GM12878 (cell line): ENCODE data around the gene NF1. TPM values are rescaled to one million over a fixed set of nuclear protein-coding genes. Genes with fewer than 3 reads are reported as not detected.

Source experiments
- ATAC-seq: fragments of 200-7000 bp; cut with Tn5 transposase; 3 replicates; pipeline ENCODE4 v1.9.1; 2020; ENCODE audit warnings: mild to moderate bottlenecking, moderate library complexity
- BruUV-seq: library from RNA; stranded (reverse); fragments of 400-500 nt; replicated peaks from 2 replicates; lab custom pipeline; 2021; lab: Mats Ljungman, UMichigan
- CTCF ChIA-PET: fragments of 300-600 bp; sonication (Branson Sonifier 250); formaldehyde crosslinking; extraction: SDS; loops from one replicate; lab custom pipeline; 2021; ENCODE audit warnings: inconsistent platforms; lab: Yijun Ruan, JAX
- POLR2A ChIA-PET: fragments of 350-600 bp; formaldehyde crosslinking; extraction: SDS; loops from one replicate; lab custom pipeline; 2021; ENCODE audit warnings: inconsistent platforms; lab: Charles Lee
- RAD21 ChIA-PET: fragments of 300-600 bp; sonication (Branson Sonifier 250); formaldehyde crosslinking; loops from one replicate; lab custom pipeline; 2023; ENCODE audit warnings: antibody characterized with exemption; ENCODE audit not compliant: unreplicated experiment; lab: Charles Lee
- SMC1A ChIA-PET: fragments of 300-600 bp; sonication (Branson Sonifier 250); formaldehyde crosslinking; loops from one replicate; lab custom pipeline; 2023; ENCODE audit not compliant: unreplicated experiment, uncharacterized antibody; lab: Charles Lee
- DNase-seq: peaks from one replicate; pipeline ENCODE4 v3.0.0-alpha.2; 2011; ENCODE audit warnings: low read depth, low spot score
- FAIRE-seq: peaks from 3 replicates; lab custom pipeline; 2011; peaks lifted over from hg19 to GRCh38; lab: Jason Lieb, UNC
- H2AFZ ChIP-seq: 2 replicates; pipeline ENCODE4 v1.6.0; 2011; ENCODE audit warnings: low read depth, low read length, control low read depth; ENCODE audit not compliant: control insufficient read depth
- H3K27ac ChIP-seq: 2 replicates; pipeline ENCODE4 v1.5.1; 2011; ENCODE audit warnings: control low read depth; ENCODE audit not compliant: control insufficient read depth, insufficient read depth
- H3K27me3 ChIP-seq, 2 experiments: replicated peaks in 1 of 2; 2 replicates each; pipeline versions ENCODE4 v1.6.0 to v1.6.1; 2011; ENCODE audit warnings: low read length in 1 of 2; ENCODE audit not compliant: control insufficient read depth in 2 of 2, insufficient read depth in 2 of 2
- H3K36me3 ChIP-seq, 2 experiments: 2 replicates each; pipeline ENCODE4 v1.5.1; 2011; ENCODE audit warnings: low read length in 1 of 2; ENCODE audit not compliant: control insufficient read depth in 2 of 2, insufficient read depth in 2 of 2
- H3K4me1 ChIP-seq: 2 replicates; pipeline ENCODE4 v1.6.1; 2011; ENCODE audit warnings: mild to moderate bottlenecking, low read length, moderate library complexity, mixed read lengths; ENCODE audit not compliant: control insufficient read depth, insufficient read depth
- H3K4me2 ChIP-seq: 2 replicates; pipeline ENCODE4 v1.6.0; 2011; ENCODE audit warnings: control low read depth; ENCODE audit not compliant: control insufficient read depth, insufficient read depth
- H3K4me3 ChIP-seq: fragments of 200-600 bp; sonication (generic); 2 replicates; pipeline ENCODE4 v1.5.1; 2016
- H3K79me2 ChIP-seq: 2 replicates; pipeline ENCODE4 v1.6.0; 2011; ENCODE audit warnings: low read length; ENCODE audit not compliant: control insufficient read depth, insufficient read depth
- H3K9ac ChIP-seq: 2 replicates; pipeline ENCODE4 v1.8.0; 2011; ENCODE audit warnings: low read length, control low read depth, mixed read lengths; ENCODE audit not compliant: control insufficient read depth, insufficient read depth
- H3K9me3 ChIP-seq: replicated peaks from 3 replicates; pipeline ENCODE4 v1.5.1; 2011; ENCODE audit warnings: mild to moderate bottlenecking, low read length; ENCODE audit not compliant: control insufficient read depth, insufficient read depth
- H4K20me1 ChIP-seq: 2 replicates; pipeline ENCODE4 v1.6.0; 2011; ENCODE audit not compliant: control insufficient read depth, insufficient read depth
- ASH2L ChIP-seq: fragments of 300-600, 200-600 bp; sonication (generic); IDR thresholded peaks from 2 replicates; pipeline ENCODE4 v1.6.1; 2017; ENCODE audit warnings: low read depth, mild to moderate bottlenecking, borderline replicate concordance
- BRCA1 ChIP-seq: IDR thresholded peaks from 2 replicates; pipeline ENCODE4 v1.6.1; 2011; ENCODE audit warnings: low read depth, low read length, improper control_type of control experiment
- CBX3 ChIP-seq: fragments of 200-600 bp; sonication (generic); IDR thresholded peaks from 2 replicates; pipeline ENCODE4 v1.6.1; 2016; ENCODE audit warnings: low read depth, borderline replicate concordance
- ESRRA ChIP-seq: IDR thresholded peaks from 2 replicates; pipeline ENCODE4 v1.6.1; 2012; ENCODE audit warnings: mild to moderate bottlenecking, low read length, improper control_type of control experiment
- FOXK2 ChIP-seq: fragments of 450-650 bp; IDR thresholded peaks from 2 replicates; pipeline ENCODE4 v1.6.1; 2017; ENCODE audit warnings: mild to moderate bottlenecking, moderate library complexity
- HDGF ChIP-seq: fragments of 450-650 bp; IDR thresholded peaks from 2 replicates; pipeline ENCODE4 v1.6.1; 2016; ENCODE audit warnings: antibody characterized with exemption
- KAT2A ChIP-seq: conservative IDR thresholded peaks from 2 replicates; pipeline ENCODE4 v1.6.1; 2011; ENCODE audit warnings: low read depth, low read length; ENCODE audit not compliant: control insufficient read depth
- MEF2B ChIP-seq: fragments of 450-650 bp; IDR thresholded peaks from 2 replicates; pipeline ENCODE4 v1.6.1; 2018; ENCODE audit warnings: mild to moderate bottlenecking, moderate library complexity; ENCODE audit not compliant: partially characterized antibody, poor library complexity, severe bottlenecking
- NR2C1 ChIP-seq: fragments of 450-650 bp; IDR thresholded peaks from 2 replicates; pipeline ENCODE4 v1.6.1; 2017; ENCODE audit warnings: antibody characterized with exemption, mild to moderate bottlenecking, moderate library complexity
- RUNX3 ChIP-seq: IDR thresholded peaks from 2 replicates; pipeline ENCODE4 v1.6.1; 2012; ENCODE audit warnings: low read length, inconsistent platforms
- SIX5 ChIP-seq: IDR thresholded peaks from 2 replicates; pipeline ENCODE4 v1.6.1; 2011; ENCODE audit warnings: mild to moderate bottlenecking, low read depth, low read length, moderate library complexity; ENCODE audit not compliant: severe bottlenecking
- SP1 ChIP-seq: IDR thresholded peaks from one replicate; pipeline ENCODE4 v1.6.1; 2011; ENCODE audit warnings: low read depth, low read length
- SREBF2 ChIP-seq: IDR thresholded peaks from 2 replicates; pipeline ENCODE4 v1.6.1; 2012; ENCODE audit warnings: mild to moderate bottlenecking, low read length
- ZBED1 ChIP-seq: IDR thresholded peaks from 2 replicates; pipeline ENCODE4 v1.6.1; 2016; ENCODE audit warnings: borderline replicate concordance
- WGBS: methylation state at CpG from one replicate; pipeline ENCODE4 v1.1.6; 2016; ENCODE audit warnings: low lambda C conversion rate; ENCODE audit not compliant: insufficient replicate concordance, insufficient coverage; ENCODE audit errors: missing lambda C conversion rate; 5-methylcytosine and 5-hydroxymethylcytosine counted together
- in situ Hi-C: fragments of 300-500 bp; cut with MboI; formaldehyde crosslinking; loops from 9 replicates; pipeline ENCODE4 v1.14.3; 2018; ENCODE audit warnings: mixed read lengths
- intact Hi-C: fragments of 100-400 bp; cut with micrococcal nuclease; formaldehyde crosslinking; loops from one replicate; pipeline ENCODE4 v1.14.2; 2022; ENCODE audit not compliant: unreplicated experiment
- polyA plus RNA-seq, 11 experiments: library from polyadenylated mRNA; depleted of rRNA in 4 of 11; unstranded in 6 of 11; stranded (reverse) in 5 of 11; fragments of >200 nt; fragmentation: Nextera tagmentation in 4 of 11; fragmentation: Illumina TruSeq in 1 of 11; extraction: Ambion mirVana in 4 of 11; extraction: Trizol in 1 of 11; gene quantifications; 1 replicate in 1 of 11; 2 replicates in 10 of 11; pipeline versions ENCODE4 v1.2.1 to v1.2.3, GENCODE V29; 2011 to 2016; ENCODE audit warnings: inconsistent platforms in 2 of 11, missing spikeins in 2 of 11, low read depth in 1 of 11
- total RNA-seq, 4 experiments: library from RNA; depleted of rRNA in 3 of 4; stranded (reverse); fragments of >200 nt in 3 of 4; fragmentation: Illumina TruSeq in 1 of 4; extraction: Trizol in 1 of 4; gene quantifications; 2 replicates each; pipeline versions ENCODE4 v1.2.1 to v1.2.3, GENCODE V29; 2013 to 2021
- TF ChIP-seq, protein P1 (sequence below), 3 experiments: IDR thresholded peaks in 2 of 3; conservative IDR thresholded peaks in 1 of 3; 2 replicates each; pipeline ENCODE4 v1.5.1; 2011; ENCODE audit warnings: low read depth in 3 of 3, low read length in 3 of 3, mild to moderate bottlenecking in 3 of 3, control low read depth in 2 of 3, moderate library complexity in 2 of 3, inconsistent platforms in 1 of 3, mixed read lengths in 1 of 3; ENCODE audit not compliant: control insufficient read depth in 2 of 3, insufficient read depth in 1 of 3; ENCODE audit errors: extremely low read depth in 1 of 3
- TF ChIP-seq, protein P2 (sequence below): fragments of 450-650 bp; IDR thresholded peaks from 2 replicates; pipeline ENCODE4 v1.6.1; 2018; ENCODE audit warnings: borderline replicate concordance, mild to moderate bottlenecking; ENCODE audit not compliant: partially characterized antibody
- TF ChIP-seq, protein P3 (sequence below): fragments of 450-650 bp; IDR thresholded peaks from 2 replicates; pipeline ENCODE4 v1.6.1; 2017; ENCODE audit warnings: mild to moderate bottlenecking, moderate library complexity

NF1 gene
- total and polyA plus RNA-seq, 10 of the 15 experiments (the other 5 are each of a cell fraction or from before 2014, with no cell fraction given), result 2.5 to 31.8 (median 16.6) TPM

DNA sequence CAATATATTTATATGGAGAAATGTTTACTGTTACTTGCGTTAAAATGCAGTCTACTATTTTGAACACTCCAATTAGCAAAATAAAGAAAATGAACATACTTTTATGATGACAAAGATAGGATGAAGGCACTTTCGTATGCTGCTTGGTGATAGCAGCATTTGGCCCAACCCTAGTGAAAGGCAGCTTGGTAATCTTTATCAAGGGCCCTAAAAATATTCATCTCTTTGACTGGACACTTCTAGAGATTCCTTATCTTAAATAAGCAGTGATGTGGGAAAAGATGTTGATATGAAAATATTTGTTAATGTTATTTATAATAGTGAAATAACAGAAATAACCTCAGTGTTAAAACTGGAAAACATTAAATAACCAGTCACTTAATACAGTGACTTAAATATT, 79.4 kb downstream of the NF1 start (continued):
- TF ChIP-seq BRCA1 (no peak), FOXK2 (no peak), SP1 (no peak), SREBF2 (no peak), NR2C1 (no peak), ZBED1 (no peak), MEF2B (no peak), KAT2A (no peak), CBX3 (no peak), SIX5 (no peak)
- TF ChIP-seq, all 136 proteins: peak for 0

DNA sequence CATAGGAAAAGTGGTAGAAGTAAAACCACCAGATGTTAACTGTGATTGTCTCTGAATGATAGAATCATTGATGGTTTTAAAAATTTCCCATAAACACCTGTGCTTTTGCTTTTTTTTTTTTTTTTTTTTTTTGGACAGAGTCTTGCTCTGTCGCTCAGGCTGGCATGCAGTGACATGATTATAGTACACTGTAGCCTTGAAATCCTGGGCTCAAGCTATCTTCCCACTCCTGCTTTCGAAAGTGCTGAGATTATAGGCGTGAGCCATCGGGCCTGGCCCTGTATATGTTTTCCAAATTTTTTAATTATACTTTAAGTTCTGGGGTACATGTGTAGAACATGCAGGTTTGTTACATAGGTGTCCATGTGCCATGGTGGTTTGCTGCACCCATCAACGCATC, 80.5 kb downstream of the NF1 start:
- ChIA-PET RAD21 (no interaction called here), CTCF (interaction anchor here (0.7 kb wide), 1 partner anchor 79 kb away, joined by 3 read pairs; no protein-coding TSS in a partner anchor), SMC1A (no interaction called here), POLR2A (interaction anchor here (0.7 kb wide), 1 partner anchor 804 kb away, joined by 3 read pairs; no protein-coding TSS in a partner anchor)
- Histone ChIP-seq H3K27ac (no peak overlapping the region), H3K4me1 (no peaks in the 10 kb centered on the region), H3K36me3 (no peaks in the 10 kb centered on the region; a peak in 1 of 4 replicates), H4K20me1 (no peaks in the 10 kb centered on the region), H3K27me3 (no peaks in the 10 kb centered on the region), H3K79me2 (no peaks in the 10 kb centered on the region), H3K9me3 (no peaks in the 10 kb centered on the region), H3K4me2 (no peak overlapping the region), H3K9ac (no peak overlapping the region), H3K4me3 (no peak overlapping the region), H2AFZ (no peak overlapping the region)
- DNase-seq (no peak), FAIRE-seq (no peak), ATAC-seq (no peak)
- WGBS, result 98% methylated on average over 4 of the region's 5 CpGs
- intact Hi-C loops, result no loop called here
- in situ Hi-C loops, result no loop called here
- BruUV-seq, result no TSS peak
- TF ChIP-seq ASH2L (no peak), RUNX3 (no peak), HDGF (no peak), ESRRA (no peak)
- TF ChIP-seq, protein P1, sequence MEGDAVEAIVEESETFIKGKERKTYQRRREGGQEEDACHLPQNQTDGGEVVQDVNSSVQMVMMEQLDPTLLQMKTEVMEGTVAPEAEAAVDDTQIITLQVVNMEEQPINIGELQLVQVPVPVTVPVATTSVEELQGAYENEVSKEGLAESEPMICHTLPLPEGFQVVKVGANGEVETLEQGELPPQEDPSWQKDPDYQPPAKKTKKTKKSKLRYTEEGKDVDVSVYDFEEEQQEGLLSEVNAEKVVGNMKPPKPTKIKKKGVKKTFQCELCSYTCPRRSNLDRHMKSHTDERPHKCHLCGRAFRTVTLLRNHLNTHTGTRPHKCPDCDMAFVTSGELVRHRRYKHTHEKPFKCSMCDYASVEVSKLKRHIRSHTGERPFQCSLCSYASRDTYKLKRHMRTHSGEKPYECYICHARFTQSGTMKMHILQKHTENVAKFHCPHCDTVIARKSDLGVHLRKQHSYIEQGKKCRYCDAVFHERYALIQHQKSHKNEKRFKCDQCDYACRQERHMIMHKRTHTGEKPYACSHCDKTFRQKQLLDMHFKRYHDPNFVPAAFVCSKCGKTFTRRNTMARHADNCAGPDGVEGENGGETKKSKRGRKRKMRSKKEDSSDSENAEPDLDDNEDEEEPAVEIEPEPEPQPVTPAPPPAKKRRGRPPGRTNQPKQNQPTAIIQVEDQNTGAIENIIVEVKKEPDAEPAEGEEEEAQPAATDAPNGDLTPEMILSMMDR (IDR thresholded peaks at IDR 0.05 in 2 of 3, conservative IDR thresholded peaks at IDR 0.05 in 1 of 3; ENCODE audit: control insufficient read depth in 2 of 3, extremely low read depth in 1 of 3, insufficient read depth in 1 of 3, low read depth in 3 of 3, low read length in 3 of 3), result no peak
- TF ChIP-seq, protein P2, sequence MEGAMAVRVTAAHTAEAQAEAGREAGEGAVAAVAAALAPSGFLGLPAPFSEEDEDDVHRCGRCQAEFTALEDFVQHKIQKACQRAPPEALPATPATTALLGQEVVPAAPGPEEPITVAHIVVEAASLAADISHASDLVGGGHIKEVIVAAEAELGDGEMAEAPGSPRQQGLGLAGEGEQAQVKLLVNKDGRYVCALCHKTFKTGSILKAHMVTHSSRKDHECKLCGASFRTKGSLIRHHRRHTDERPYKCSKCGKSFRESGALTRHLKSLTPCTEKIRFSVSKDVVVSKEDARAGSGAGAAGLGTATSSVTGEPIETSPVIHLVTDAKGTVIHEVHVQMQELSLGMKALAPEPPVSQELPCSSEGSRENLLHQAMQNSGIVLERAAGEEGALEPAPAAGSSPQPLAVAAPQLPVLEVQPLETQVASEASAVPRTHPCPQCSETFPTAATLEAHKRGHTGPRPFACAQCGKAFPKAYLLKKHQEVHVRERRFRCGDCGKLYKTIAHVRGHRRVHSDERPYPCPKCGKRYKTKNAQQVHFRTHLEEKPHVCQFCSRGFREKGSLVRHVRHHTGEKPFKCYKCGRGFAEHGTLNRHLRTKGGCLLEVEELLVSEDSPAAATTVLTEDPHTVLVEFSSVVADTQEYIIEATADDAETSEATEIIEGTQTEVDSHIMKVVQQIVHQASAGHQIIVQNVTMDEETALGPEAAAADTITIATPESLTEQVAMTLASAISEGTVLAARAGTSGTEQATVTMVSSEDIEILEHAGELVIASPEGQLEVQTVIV, result no peak
- TF ChIP-seq, protein P3, sequence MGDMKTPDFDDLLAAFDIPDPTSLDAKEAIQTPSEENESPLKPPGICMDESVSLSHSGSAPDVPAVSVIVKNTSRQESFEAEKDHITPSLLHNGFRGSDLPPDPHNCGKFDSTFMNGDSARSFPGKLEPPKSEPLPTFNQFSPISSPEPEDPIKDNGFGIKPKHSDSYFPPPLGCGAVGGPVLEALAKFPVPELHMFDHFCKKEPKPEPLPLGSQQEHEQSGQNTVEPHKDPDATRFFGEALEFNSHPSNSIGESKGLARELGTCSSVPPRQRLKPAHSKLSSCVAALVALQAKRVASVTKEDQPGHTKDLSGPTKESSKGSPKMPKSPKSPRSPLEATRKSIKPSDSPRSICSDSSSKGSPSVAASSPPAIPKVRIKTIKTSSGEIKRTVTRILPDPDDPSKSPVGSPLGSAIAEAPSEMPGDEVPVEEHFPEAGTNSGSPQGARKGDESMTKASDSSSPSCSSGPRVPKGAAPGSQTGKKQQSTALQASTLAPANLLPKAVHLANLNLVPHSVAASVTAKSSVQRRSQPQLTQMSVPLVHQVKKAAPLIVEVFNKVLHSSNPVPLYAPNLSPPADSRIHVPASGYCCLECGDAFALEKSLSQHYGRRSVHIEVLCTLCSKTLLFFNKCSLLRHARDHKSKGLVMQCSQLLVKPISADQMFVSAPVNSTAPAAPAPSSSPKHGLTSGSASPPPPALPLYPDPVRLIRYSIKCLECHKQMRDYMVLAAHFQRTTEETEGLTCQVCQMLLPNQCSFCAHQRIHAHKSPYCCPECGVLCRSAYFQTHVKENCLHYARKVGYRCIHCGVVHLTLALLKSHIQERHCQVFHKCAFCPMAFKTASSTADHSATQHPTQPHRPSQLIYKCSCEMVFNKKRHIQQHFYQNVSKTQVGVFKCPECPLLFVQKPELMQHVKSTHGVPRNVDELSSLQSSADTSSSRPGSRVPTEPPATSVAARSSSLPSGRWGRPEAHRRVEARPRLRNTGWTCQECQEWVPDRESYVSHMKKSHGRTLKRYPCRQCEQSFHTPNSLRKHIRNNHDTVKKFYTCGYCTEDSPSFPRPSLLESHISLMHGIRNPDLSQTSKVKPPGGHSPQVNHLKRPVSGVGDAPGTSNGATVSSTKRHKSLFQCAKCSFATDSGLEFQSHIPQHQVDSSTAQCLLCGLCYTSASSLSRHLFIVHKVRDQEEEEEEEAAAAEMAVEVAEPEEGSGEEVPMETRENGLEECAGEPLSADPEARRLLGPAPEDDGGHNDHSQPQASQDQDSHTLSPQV, result no peak
